GM12873 (cell line): ENCODE measurements around the gene RAB11FIP4.

Source experiments
- CTCF ChIP-seq: IDR thresholded peaks from 2 replicates; pipeline ENCODE4 v1.5.1; 2012; ENCODE audit warnings: low read depth, mild to moderate bottlenecking, moderate library complexity, low read length, control low read depth; ENCODE audit not compliant: insufficient read depth; ENCODE audit errors: missing control alignments

Gene RAB11FIP4

GRCh38 chr17:31510308-31511194 lies 119.1 kb downstream of the RAB11FIP4 start:
- TF ChIP-seq CTCF, result peak; percentile 3

- no peak for TF ChIP-seq CTCF
Measured at GRCh38 chr17:31511195-31511578, 119.7 kb downstream of the RAB11FIP4 start.

GRCh38 chr17:31511580-31511979 lies 120.1 kb downstream of the RAB11FIP4 start:
- no peak for TF ChIP-seq CTCF

- no peak for TF ChIP-seq CTCF
Measured at GRCh38 chr17:31512104-31512740, 120.7 kb downstream of the RAB11FIP4 start.

GRCh38 chr17:31512796-31513195 lies 121.3 kb downstream of the RAB11FIP4 start:
- no peak for TF ChIP-seq CTCF

- TF ChIP-seq CTCF, result no peak
Measured at GRCh38 chr17:31513731-31514427, 122.4 kb downstream of the RAB11FIP4 start.

GRCh38 chr17:31515267-31515666 lies 123.8 kb downstream of the RAB11FIP4 start:
- no peak for TF ChIP-seq CTCF
